HEK293 (cell line): ENCODE measurements around the gene KRI1.

ENCODE experiments used
- CTCF ChIA-PET: fragments of 350-600 bp; formaldehyde crosslinking; extraction: SDS; loops from one replicate; lab custom pipeline; 2021; ENCODE audit warnings: antibody characterized with exemption; lab: Yijun Ruan, JAX
- POLR2A ChIA-PET: fragments of 300-600 bp; formaldehyde crosslinking; extraction: SDS; loops from one replicate; lab custom pipeline; 2020; ENCODE audit warnings: antibody characterized with exemption, inconsistent platforms; lab: Yijun Ruan, JAX
- H3K27ac ChIP-seq: fragments of 200-500 bp; sonication (Bioruptor generic); 2 replicates; pipeline ENCODE4 v1.5.1; 2014; ENCODE audit warnings: low read depth, low read length, control low read depth, inconsistent platforms; ENCODE audit errors: extremely low read depth
- H3K36me3 ChIP-seq, 2 experiments: fragments of 200-500 bp in 1 of 2; sonication (Bioruptor generic) in 1 of 2; 1 replicate in 1 of 2; 2 replicates in 1 of 2; pipeline ENCODE4 v1.5.1; 2014 to 2017; ENCODE audit warnings: inconsistent platforms in 2 of 2, low read length in 2 of 2; ENCODE audit not compliant: control insufficient read depth in 2 of 2, insufficient read depth in 1 of 2
- H3K4me1 ChIP-seq: fragments of 200-500 bp; sonication (Bioruptor generic); 2 replicates; pipeline ENCODE4 v1.5.1; 2014; ENCODE audit warnings: mild to moderate bottlenecking, low read length, inconsistent platforms; ENCODE audit not compliant: control insufficient read depth, insufficient read depth
- H3K4me3 ChIP-seq: 2 replicates; pipeline ENCODE4 v1.5.1; 2011; ENCODE audit warnings: low read depth, mild to moderate bottlenecking, control low read depth, low read length, moderate library complexity
- H3K9me3 ChIP-seq: fragments of 200-500 bp; sonication (Bioruptor generic); 2 replicates; pipeline ENCODE4 v1.5.1; 2014; ENCODE audit warnings: low read depth, low read length, inconsistent platforms; ENCODE audit not compliant: control insufficient read depth, insufficient read depth
- GFI1B ChIP-seq: fragments of 450-650 bp; formaldehyde crosslinking; IDR thresholded peaks from 2 replicates; pipeline ENCODE4 v1.5.1; 2016; ENCODE audit warnings: missing biosample characterization, missing genetic modification characterization
- HOXC10 ChIP-seq: sonication (generic); formaldehyde crosslinking; IDR thresholded peaks from 2 replicates; pipeline ENCODE4 v1.8.1; 2023; ENCODE audit warnings: mild to moderate bottlenecking, missing genetic modification reagents
- KLF1 ChIP-seq: fragments of 450-650 bp; formaldehyde crosslinking; IDR thresholded peaks from 2 replicates; pipeline ENCODE4 v1.5.1; 2016; ENCODE audit warnings: missing biosample characterization, missing genetic modification characterization
- KLF10 ChIP-seq: fragments of 450-650 bp; IDR thresholded peaks from 2 replicates; pipeline ENCODE4 v1.5.1; 2018; ENCODE audit warnings: missing biosample characterization, mild to moderate bottlenecking, missing genetic modification characterization
- KLF7 ChIP-seq: fragments of 450-650 bp; formaldehyde crosslinking; IDR thresholded peaks from 2 replicates; pipeline ENCODE4 v1.5.1; 2016; ENCODE audit warnings: missing biosample characterization, missing genetic modification characterization, borderline replicate concordance
- MEIS1 ChIP-seq: sonication (generic); formaldehyde crosslinking; IDR thresholded peaks from 2 replicates; pipeline ENCODE4 v1.8.1; 2022; ENCODE audit warnings: missing genetic modification reagents, mild to moderate bottlenecking, borderline replicate concordance
- RBAK ChIP-seq: fragments of 450-650 bp; formaldehyde crosslinking; IDR thresholded peaks from 2 replicates; pipeline ENCODE4 v1.5.1; 2016; ENCODE audit warnings: missing biosample characterization, missing genetic modification characterization
- SP2 ChIP-seq: fragments of 450-650 bp; formaldehyde crosslinking; IDR thresholded peaks from 2 replicates; pipeline ENCODE4 v1.5.1; 2016; ENCODE audit warnings: missing biosample characterization, missing genetic modification characterization
- SP3 ChIP-seq: fragments of 450-650 bp; formaldehyde crosslinking; IDR thresholded peaks from 2 replicates; pipeline ENCODE4 v1.5.1; 2016; ENCODE audit warnings: missing biosample characterization, missing genetic modification characterization
- ZBTB1 ChIP-seq: fragments of 450-650 bp; formaldehyde crosslinking; IDR thresholded peaks from 2 replicates; pipeline ENCODE4 v1.5.1; 2016; ENCODE audit warnings: missing biosample characterization, missing genetic modification characterization
- ZBTB17 ChIP-seq: fragments of 450-650 bp; formaldehyde crosslinking; IDR thresholded peaks from 2 replicates; pipeline ENCODE4 v1.5.1; 2016; ENCODE audit warnings: missing biosample characterization, missing genetic modification characterization
- ZFP41 ChIP-seq: fragments of 450-650 bp; formaldehyde crosslinking; IDR thresholded peaks from 2 replicates; pipeline ENCODE4 v1.5.1; 2016; ENCODE audit warnings: missing biosample characterization, missing genetic modification characterization, borderline replicate concordance
- ZNF19 ChIP-seq: fragments of 450-650 bp; formaldehyde crosslinking; IDR thresholded peaks from 2 replicates; pipeline ENCODE4; 2016; ENCODE audit warnings: missing biosample characterization, missing genetic modification characterization, low read depth
- ZNF324 ChIP-seq: fragments of 450-650 bp; formaldehyde crosslinking; IDR thresholded peaks from 2 replicates; pipeline ENCODE4 v1.5.1; 2016; ENCODE audit warnings: missing biosample characterization, missing genetic modification characterization
- ZNF426 ChIP-seq: fragments of 450-650 bp; formaldehyde crosslinking; IDR thresholded peaks from 2 replicates; pipeline ENCODE4 v1.5.1; 2017; ENCODE audit warnings: missing biosample characterization, missing genetic modification characterization, mild to moderate bottlenecking, inconsistent platforms, moderate library complexity
- ZNF510 ChIP-seq: fragments of 450-650 bp; formaldehyde crosslinking; IDR thresholded peaks from 2 replicates; pipeline ENCODE4 v1.5.1; 2018; ENCODE audit warnings: mild to moderate bottlenecking, missing genetic modification characterization, missing biosample characterization; ENCODE audit not compliant: insufficient replicate concordance
- ZNF549 ChIP-seq: fragments of 450-650 bp; IDR thresholded peaks from 2 replicates; pipeline ENCODE4 v1.5.1; 2018; ENCODE audit warnings: missing biosample characterization, missing genetic modification characterization, mild to moderate bottlenecking, inconsistent platforms, moderate library complexity
- ZNF558 ChIP-seq: fragments of 450-650 bp; formaldehyde crosslinking; IDR thresholded peaks from 2 replicates; pipeline ENCODE4 v1.5.1; 2016; ENCODE audit warnings: missing biosample characterization, missing genetic modification characterization
- ZNF600 ChIP-seq: fragments of 450-650 bp; formaldehyde crosslinking; IDR thresholded peaks from 2 replicates; pipeline ENCODE4 v1.5.1; 2016; ENCODE audit warnings: missing biosample characterization, missing genetic modification characterization
- ZNF677 ChIP-seq: fragments of 450-650 bp; IDR thresholded peaks from 2 replicates; pipeline ENCODE4 v1.5.0; 2018; ENCODE audit warnings: missing biosample characterization, mild to moderate bottlenecking, missing genetic modification characterization, moderate library complexity
- ZNF768 ChIP-seq: fragments of 450-650 bp; formaldehyde crosslinking; IDR thresholded peaks from 2 replicates; pipeline ENCODE4 v1.5.1; 2018; ENCODE audit warnings: missing biosample characterization, mild to moderate bottlenecking, missing genetic modification characterization
- ZNF776 ChIP-seq: fragments of 450-650 bp; formaldehyde crosslinking; IDR thresholded peaks from 2 replicates; pipeline ENCODE4 v1.5.0; 2017; ENCODE audit warnings: missing biosample characterization, missing genetic modification characterization, borderline replicate concordance
- ZNF791 ChIP-seq: fragments of 450-650 bp; formaldehyde crosslinking; IDR thresholded peaks from 2 replicates; pipeline ENCODE4 v1.5.1; 2016; ENCODE audit warnings: missing biosample characterization, missing genetic modification characterization
- ZXDB ChIP-seq: fragments of 450-650 bp; formaldehyde crosslinking; IDR thresholded peaks from 2 replicates; pipeline ENCODE4 v1.5.1; 2016; ENCODE audit warnings: missing biosample characterization, missing genetic modification characterization
- TF ChIP-seq, protein P1 (sequence below): fragments of 450-650 bp; formaldehyde crosslinking; IDR thresholded peaks from 2 replicates; pipeline ENCODE4 v1.5.1; 2016; ENCODE audit warnings: missing biosample characterization, missing genetic modification characterization
- TF ChIP-seq, protein P2 (sequence below): fragments of 450-650 bp; formaldehyde crosslinking; IDR thresholded peaks from 2 replicates; pipeline ENCODE4 v1.5.1; 2016; ENCODE audit warnings: missing biosample characterization, missing genetic modification characterization
- TF ChIP-seq, protein P3 (sequence below): fragments of 450-650 bp; formaldehyde crosslinking; IDR thresholded peaks from 2 replicates; pipeline ENCODE4 v1.5.1; 2016; ENCODE audit warnings: missing biosample characterization, missing genetic modification characterization
- TF ChIP-seq, protein P4 (sequence below): fragments of 450-650 bp; formaldehyde crosslinking; IDR thresholded peaks from 2 replicates; pipeline ENCODE4 v1.5.1; 2016; ENCODE audit warnings: missing biosample characterization, missing genetic modification characterization, borderline replicate concordance

KRI1 gene

DNA sequence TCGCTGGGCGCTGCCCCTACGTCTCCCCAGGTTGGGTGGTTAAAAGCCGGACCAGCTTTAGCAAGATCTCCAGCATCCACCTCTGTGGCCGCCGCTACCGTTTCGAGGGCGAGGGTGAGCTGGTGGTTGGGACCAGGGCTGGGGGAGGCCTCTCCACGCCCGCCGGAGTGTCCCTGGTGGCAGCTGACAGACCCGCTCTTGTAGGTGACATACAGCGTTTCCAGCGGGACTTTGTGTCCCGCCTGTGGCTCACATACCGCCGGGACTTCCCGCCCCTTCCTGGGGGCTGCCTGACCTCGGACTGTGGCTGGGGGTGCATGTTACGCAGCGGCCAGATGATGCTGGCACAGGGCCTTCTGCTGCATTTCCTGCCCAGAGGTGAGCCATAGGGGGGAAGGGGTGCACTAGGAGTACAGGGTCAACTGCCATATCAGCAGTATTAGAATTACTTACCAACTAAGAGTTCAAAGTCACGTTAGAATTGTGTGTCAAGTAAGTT is 21.0 kb downstream of the KRI1 start:
- Histone ChIP-seq H3K36me3 (peaks cover 0 to 30% of the 10 kb centered on the region in 2 experiments; a peak in 2 of 3 replicates), H3K9me3 (no peaks in the 10 kb centered on the region), H3K27ac (no peak overlapping the region), H3K4me1 (no peaks in the 10 kb centered on the region), H3K4me3 (peak overlapping the region; percentile 89)
- ChIA-PET CTCF (interaction anchor here (0.6 to 1.0 kb wide), 2 partner anchors 22 to 38 kb away, joined by 3 read pairs; no protein-coding TSS in a partner anchor), POLR2A (interaction anchor here (2.3 kb wide), 1 partner anchor 8 kb away, joined by 7 read pairs; no protein-coding TSS in a partner anchor)
- TF ChIP-seq SP2 = peak; percentile 55
- TF ChIP-seq RBAK = peak; percentile 78
- TF ChIP-seq GFI1B (tag by site-specific recombination) = no peak
- no peak for TF ChIP-seq ZBTB17 (tag by site-specific recombination)
- TF ChIP-seq, protein P1, sequence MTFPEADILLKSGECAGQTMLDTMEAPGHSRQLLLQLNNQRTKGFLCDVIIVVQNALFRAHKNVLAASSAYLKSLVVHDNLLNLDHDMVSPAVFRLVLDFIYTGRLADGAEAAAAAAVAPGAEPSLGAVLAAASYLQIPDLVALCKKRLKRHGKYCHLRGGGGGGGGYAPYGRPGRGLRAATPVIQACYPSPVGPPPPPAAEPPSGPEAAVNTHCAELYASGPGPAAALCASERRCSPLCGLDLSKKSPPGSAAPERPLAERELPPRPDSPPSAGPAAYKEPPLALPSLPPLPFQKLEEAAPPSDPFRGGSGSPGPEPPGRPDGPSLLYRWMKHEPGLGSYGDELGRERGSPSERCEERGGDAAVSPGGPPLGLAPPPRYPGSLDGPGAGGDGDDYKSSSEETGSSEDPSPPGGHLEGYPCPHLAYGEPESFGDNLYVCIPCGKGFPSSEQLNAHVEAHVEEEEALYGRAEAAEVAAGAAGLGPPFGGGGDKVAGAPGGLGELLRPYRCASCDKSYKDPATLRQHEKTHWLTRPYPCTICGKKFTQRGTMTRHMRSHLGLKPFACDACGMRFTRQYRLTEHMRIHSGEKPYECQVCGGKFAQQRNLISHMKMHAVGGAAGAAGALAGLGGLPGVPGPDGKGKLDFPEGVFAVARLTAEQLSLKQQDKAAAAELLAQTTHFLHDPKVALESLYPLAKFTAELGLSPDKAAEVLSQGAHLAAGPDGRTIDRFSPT = 0 out of 2 replicates have a peak, but pooled peaks have one; percentile 19
- no peak for TF ChIP-seq HOXC10

DNA sequence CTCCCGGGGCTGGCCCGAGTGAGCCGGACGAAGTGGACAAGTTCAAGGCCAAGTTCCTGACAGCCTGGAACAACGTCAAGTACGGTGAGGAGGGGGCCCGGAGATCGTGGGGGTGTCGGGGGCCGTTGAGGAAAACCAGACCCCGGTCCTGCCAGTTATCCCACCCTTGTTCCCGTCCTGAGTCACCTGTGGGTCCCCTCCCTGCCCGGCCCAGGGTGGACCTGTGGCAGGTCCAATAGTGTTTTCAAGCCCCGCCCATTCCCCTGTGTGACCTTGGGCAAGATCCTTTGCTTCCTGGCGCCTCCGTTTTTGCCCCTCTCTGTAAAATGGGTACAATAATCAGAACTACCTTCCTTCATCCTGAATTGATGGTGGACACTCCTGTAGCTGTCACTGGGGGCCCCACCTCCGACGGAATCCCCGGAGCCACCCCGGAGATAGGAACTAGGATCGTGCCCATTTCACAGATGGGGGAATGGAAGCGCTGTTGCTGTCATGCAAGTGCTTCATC is 21.5 kb downstream of the KRI1 start:
- Histone ChIP-seq H3K9me3 (no peaks in the 10 kb centered on the region), H3K27ac (peak overlapping the region; percentile 94), H3K4me3 (peak overlapping the region; percentile 89), H3K36me3 (peaks cover 0 to 26% of the 10 kb centered on the region in 2 experiments; a peak in 2 of 3 replicates), H3K4me1 (no peaks in the 10 kb centered on the region)
- POLR2A ChIA-PET = interaction anchor here (2.3 kb wide), 1 partner anchor 9 kb away, joined by 7 read pairs; no protein-coding TSS in a partner anchor
- CTCF ChIA-PET = interaction anchor here (0.6 to 1.0 kb wide), 2 partner anchors 22 to 38 kb away, joined by 3 read pairs; no protein-coding TSS in a partner anchor
- TF ChIP-seq ZFP41 (tag by site-specific recombination) (no peak), ZNF600 (tag by site-specific recombination) (no peak), ZBTB1 (tag by site-specific recombination) (no peak), KLF1 (tag by site-specific recombination) (peak; percentile 48), ZNF549 (tag by site-specific recombination) (no peak), ZNF768 (tag by site-specific recombination) (peak; percentile 70), ZXDB (no peak), ZNF426 (tag by site-specific recombination) (no peak), ZNF558 (tag by site-specific recombination) (no peak), KLF10 (tag by site-specific recombination) (no peak), ZNF776 (tag by site-specific recombination) (no peak), ZNF324 (tag by site-specific recombination) (no peak), ZNF791 (no peak), ZNF19 (tag by site-specific recombination) (no peak), MEIS1 (no peak), SP3 (tag by site-specific recombination) (no peak), KLF7 (tag by site-specific recombination) (0 out of 2 replicates have a peak, but pooled peaks have one; percentile 15), ZNF677 (tag by site-specific recombination) (no peak), ZNF510 (tag by site-specific recombination) (no peak)
- TF ChIP-seq, protein P2, sequence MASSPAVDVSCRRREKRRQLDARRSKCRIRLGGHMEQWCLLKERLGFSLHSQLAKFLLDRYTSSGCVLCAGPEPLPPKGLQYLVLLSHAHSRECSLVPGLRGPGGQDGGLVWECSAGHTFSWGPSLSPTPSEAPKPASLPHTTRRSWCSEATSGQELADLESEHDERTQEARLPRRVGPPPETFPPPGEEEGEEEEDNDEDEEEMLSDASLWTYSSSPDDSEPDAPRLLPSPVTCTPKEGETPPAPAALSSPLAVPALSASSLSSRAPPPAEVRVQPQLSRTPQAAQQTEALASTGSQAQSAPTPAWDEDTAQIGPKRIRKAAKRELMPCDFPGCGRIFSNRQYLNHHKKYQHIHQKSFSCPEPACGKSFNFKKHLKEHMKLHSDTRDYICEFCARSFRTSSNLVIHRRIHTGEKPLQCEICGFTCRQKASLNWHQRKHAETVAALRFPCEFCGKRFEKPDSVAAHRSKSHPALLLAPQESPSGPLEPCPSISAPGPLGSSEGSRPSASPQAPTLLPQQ = no peak
- TF ChIP-seq, protein P3, sequence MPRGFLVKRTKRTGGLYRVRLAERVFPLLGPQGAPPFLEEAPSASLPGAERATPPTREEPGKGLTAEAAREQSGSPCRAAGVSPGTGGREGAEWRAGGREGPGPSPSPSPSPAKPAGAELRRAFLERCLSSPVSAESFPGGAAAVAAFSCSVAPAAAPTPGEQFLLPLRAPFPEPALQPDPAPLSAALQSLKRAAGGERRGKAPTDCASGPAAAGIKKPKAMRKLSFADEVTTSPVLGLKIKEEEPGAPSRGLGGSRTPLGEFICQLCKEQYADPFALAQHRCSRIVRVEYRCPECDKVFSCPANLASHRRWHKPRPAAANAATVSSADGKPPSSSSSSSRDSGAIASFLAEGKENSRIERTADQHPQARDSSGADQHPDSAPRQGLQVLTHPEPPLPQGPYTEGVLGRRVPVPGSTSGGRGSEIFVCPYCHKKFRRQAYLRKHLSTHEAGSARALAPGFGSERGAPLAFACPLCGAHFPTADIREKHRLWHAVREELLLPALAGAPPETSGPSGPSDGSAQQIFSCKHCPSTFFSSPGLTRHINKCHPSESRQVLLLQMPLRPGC (tag by site-specific recombination) = no peak
- TF ChIP-seq, protein P4, sequence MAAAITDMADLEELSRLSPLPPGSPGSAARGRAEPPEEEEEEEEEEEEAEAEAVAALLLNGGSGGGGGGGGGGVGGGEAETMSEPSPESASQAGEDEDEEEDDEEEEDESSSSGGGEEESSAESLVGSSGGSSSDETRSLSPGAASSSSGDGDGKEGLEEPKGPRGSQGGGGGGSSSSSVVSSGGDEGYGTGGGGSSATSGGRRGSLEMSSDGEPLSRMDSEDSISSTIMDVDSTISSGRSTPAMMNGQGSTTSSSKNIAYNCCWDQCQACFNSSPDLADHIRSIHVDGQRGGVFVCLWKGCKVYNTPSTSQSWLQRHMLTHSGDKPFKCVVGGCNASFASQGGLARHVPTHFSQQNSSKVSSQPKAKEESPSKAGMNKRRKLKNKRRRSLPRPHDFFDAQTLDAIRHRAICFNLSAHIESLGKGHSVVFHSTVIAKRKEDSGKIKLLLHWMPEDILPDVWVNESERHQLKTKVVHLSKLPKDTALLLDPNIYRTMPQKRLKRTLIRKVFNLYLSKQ (tag by site-specific recombination) = no peak
